Thyroid gland (tissue), 4 donors: ENCODE measurements around the gene CCL21. TPM values are rescaled to one million over a fixed set of nuclear protein-coding genes. Genes with fewer than 3 reads are reported as not detected.
"Not testable (repeated sequence)": the region's sequence is repeated elsewhere in the genome, so short reads cannot be mapped to it uniquely, and the experiment has no call there.

Source experiments
- DNase-seq, 2 donors: peaks; one replicate each; pipeline ENCODE4 v3.0.0-alpha.2; 2019
- H3K27ac ChIP-seq, 3 donors: fragments of 200-600 bp; sonication (generic); 1 replicate in 2 of 3; 2 replicates in 1 of 3; pipeline ENCODE4 v1.5.1; 2016 to 2019; ENCODE audit warnings: mild to moderate bottlenecking in 1 of 3, moderate library complexity in 1 of 3
- H3K27me3 ChIP-seq: fragments of 200-600 bp; sonication (generic); one replicate; pipeline ENCODE4 v1.5.1; 2019
- H3K36me3 ChIP-seq, 2 donors: fragments of 200-600 bp; sonication (generic); one replicate each; pipeline ENCODE4 v1.5.1; 2016 to 2019
- H3K4me1 ChIP-seq, 2 donors: fragments of 200-600 bp; sonication (generic); one replicate each; pipeline ENCODE4 v1.5.1; 2017 to 2019
- H3K4me3 ChIP-seq, 3 donors: fragments of 200-600 bp; sonication (generic); replicated peaks in 1 of 3; 1 replicate in 2 of 3; 2 replicates in 1 of 3; pipeline ENCODE4 v1.5.1; 2016; ENCODE audit warnings: mild to moderate bottlenecking in 1 of 3
- H3K9me3 ChIP-seq: fragments of 200-600 bp; sonication (generic); one replicate; pipeline ENCODE4 v1.5.1; 2017
- POLR2A ChIP-seq, 2 donors: fragments of 450-650 bp; IDR thresholded peaks; one replicate each; pipeline ENCODE4 v1.6.1; 2017; ENCODE audit warnings: antibody characterized with exemption in 2 of 2, mild to moderate bottlenecking in 2 of 2, moderate library complexity in 1 of 2
- WGBS, 2 donors: methylation state at CpG; one replicate each; pipeline ENCODE4 v1.1.5; 2017; 5-methylcytosine and 5-hydroxymethylcytosine counted together
- intact Hi-C: fragments of 100-400 bp; cut with DNase I; formaldehyde crosslinking; loops from one replicate; pipeline ENCODE4 v1.15.1; 2023
- total RNA-seq, 4 donors: library from RNA; depleted of rRNA; stranded (reverse); fragments of >200 nt; gene quantifications; one replicate each; pipeline ENCODE4 v1.2.3, GENCODE V29; 2016
- TF ChIP-seq, protein P1 (sequence below), 6 experiments: fragments of 200-600 bp in 3 of 6; fragments of 450-650 bp in 3 of 6; sonication (generic) in 3 of 6; IDR thresholded peaks; one replicate each; pipeline ENCODE4 v1.5.1; 2016 to 2019; ENCODE audit warnings: antibody characterized with exemption in 6 of 6, mild to moderate bottlenecking in 2 of 6, inconsistent platforms in 1 of 6, moderate library complexity in 1 of 6

Gene CCL21
- total RNA-seq, 4 donors from 2014 or later: 196 to 1,821 (median 617) TPM

DNA sequence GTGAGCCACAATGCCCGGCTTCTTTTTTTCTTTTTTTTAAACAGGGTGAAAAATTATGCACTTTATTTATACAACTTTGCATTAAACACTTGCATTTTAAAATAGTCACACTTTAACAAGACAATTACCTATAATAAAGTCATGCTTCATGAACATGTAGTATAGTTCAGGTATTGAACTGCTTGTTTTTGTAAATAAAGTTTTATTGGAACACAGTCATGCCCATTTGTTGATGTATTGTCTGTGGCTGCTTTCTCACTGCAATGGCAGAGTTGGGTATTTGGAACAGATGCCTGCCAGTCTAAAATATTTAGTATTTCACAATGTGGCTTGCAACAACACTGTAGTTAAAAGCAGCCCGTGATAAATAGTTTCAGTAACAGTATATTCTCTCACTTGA, 32.8 kb upstream of the CCL21 start:
- intact Hi-C loops: no loop called here
- 86 to 94% methylated on average over 2 of the region's 2 CpGs for WGBS, 2 donors
- no peak for TF ChIP-seq POLR2A (IDR thresholded peaks at IDR 0.05)
- TF ChIP-seq, protein P1, sequence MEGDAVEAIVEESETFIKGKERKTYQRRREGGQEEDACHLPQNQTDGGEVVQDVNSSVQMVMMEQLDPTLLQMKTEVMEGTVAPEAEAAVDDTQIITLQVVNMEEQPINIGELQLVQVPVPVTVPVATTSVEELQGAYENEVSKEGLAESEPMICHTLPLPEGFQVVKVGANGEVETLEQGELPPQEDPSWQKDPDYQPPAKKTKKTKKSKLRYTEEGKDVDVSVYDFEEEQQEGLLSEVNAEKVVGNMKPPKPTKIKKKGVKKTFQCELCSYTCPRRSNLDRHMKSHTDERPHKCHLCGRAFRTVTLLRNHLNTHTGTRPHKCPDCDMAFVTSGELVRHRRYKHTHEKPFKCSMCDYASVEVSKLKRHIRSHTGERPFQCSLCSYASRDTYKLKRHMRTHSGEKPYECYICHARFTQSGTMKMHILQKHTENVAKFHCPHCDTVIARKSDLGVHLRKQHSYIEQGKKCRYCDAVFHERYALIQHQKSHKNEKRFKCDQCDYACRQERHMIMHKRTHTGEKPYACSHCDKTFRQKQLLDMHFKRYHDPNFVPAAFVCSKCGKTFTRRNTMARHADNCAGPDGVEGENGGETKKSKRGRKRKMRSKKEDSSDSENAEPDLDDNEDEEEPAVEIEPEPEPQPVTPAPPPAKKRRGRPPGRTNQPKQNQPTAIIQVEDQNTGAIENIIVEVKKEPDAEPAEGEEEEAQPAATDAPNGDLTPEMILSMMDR (IDR thresholded peaks at IDR 0.05): no peak
- no peaks in the 10 kb centered on the region for H3K36me3 ChIP-seq
- no peaks in the 10 kb centered on the region for H3K27me3 ChIP-seq
- H3K27ac ChIP-seq: no peak overlapping the region
- no peak overlapping the region for H3K4me3 ChIP-seq
- no peaks in the 10 kb centered on the region for H3K4me1 ChIP-seq
- DNase-seq: no peak
- no peaks in the 10 kb centered on the region for H3K9me3 ChIP-seq

DNA sequence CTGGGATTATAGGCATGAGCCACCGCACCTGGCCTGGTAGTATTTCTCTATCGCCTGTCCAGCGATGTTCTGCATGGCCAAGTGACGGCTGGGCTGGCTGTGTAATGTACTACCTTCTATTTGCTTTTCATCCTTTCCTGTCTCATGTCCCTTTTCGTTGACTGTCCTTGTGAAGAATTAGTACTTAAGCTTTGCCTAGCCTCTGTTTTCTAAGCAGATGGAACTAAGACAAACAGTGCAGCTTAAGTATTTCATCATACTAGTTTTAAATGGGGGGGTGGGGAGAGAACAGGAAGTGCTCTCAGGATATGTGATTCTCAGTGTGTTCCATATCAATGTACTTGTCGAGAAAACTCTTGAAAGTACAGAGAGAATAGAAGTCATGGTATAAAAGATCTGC, 31.7 kb upstream of the CCL21 start:
- DNase-seq: no peak
- Histone ChIP-seq H3K27ac (no peak overlapping the region), H3K4me1 (no peaks in the 10 kb centered on the region), H3K9me3 (no peaks in the 10 kb centered on the region), H3K4me3 (no peak overlapping the region), H3K36me3 (no peaks in the 10 kb centered on the region), H3K27me3 (no peaks in the 10 kb centered on the region)
- intact Hi-C loops: no loop called here
- TF ChIP-seq POLR2A (IDR thresholded peaks at IDR 0.05): no peak
- TF ChIP-seq, protein P1 (IDR thresholded peaks at IDR 0.05): no peak
- 71 to 75% methylated on average over 6 of the region's 6 CpGs for WGBS, 2 donors

DNA sequence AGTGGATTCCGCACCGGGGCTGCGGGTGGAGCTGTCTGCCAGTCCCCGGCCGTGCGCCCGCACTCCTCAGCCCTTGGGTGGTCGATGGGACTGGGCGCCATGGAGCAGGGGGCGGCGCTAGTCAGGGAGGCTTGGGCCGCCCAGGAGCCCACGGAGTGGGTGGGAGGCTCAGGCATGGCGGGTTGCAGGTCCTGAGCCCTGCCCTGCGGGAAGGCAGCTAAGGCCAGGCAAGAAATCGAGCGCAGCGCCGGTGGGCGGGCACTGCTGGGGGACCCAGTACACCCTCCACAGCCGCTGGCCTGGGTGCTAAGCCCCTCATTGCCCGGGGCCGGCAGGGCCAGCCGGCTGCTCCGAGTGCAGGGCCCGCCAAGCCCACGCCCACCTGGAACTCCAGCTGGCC, 30.2 kb upstream of the CCL21 start:
- H3K4me1 ChIP-seq, DNase-seq, H3K4me3 ChIP-seq, H3K9me3 ChIP-seq, intact Hi-C loops, H3K27me3 ChIP-seq, H3K27ac ChIP-seq, H3K36me3 ChIP-seq: not testable (repeated sequence)
- WGBS, 2 donors: 96% methylated on average over 26 of the region's 27 CpGs; no CpG with 5 or more reads in 1 of the 2 donors

DNA sequence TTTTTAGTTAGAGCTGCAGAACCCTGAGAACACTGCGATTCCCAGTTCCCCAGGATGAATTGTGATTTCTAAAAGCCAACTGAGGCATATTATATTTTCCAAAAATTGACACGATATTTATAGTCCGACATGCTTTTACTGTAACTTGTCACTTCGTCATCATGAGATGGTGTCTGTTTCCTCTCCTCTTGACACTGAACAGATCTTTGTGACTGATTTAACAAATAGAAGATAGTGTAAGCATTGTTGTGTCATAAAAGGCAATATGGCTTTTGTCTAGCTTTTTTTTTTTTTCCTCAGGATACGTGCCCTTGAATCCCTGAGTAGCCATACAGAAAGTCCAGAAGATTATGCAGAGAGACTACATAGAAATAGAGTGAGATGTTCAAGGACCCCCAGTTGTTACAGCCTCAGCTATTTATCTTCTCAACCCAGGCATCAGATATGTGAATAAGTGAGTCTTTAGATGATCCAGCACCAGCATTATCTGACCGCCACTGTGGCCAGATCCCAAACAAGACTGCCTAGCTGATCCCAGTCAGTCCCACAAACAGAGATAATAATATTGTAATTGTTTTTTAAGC, 27.8 kb upstream of the CCL21 start:
- Histone ChIP-seq H3K9me3 (no peaks in the 10 kb centered on the region), H3K36me3 (no peaks in the 10 kb centered on the region), H3K4me3 (no peak overlapping the region), H3K27ac (no peak overlapping the region), H3K27me3 (no peaks in the 10 kb centered on the region), H3K4me1 (no peaks in the 10 kb centered on the region)
- intact Hi-C loops: no loop called here
- TF ChIP-seq, protein P1 (IDR thresholded peaks at IDR 0.05): no peak
- no peak for TF ChIP-seq POLR2A (IDR thresholded peaks at IDR 0.05)
- no peak for DNase-seq
- 56 to 64% methylated on average over 6 of the region's 6 CpGs for WGBS, 2 donors

DNA sequence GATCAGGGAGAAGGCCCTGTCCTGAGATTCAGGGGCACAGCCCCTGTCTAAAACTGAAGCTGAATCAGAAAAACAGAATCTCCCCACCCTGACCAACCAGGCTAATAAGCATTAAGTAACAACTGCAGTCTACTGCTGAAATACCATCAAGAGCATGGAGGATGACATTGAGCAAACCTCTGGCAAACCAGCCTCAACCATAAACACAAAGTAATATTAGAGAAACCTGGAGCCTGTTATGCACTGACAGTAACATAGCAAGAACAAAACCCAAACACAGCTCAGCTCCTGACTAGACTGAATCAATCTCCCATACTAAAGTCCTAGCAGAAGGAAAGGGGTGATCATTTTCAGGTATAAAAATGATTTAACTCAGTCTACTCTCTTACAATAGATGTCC, 24.8 kb upstream of the CCL21 start:
- H3K4me3 ChIP-seq: no peak overlapping the region
- no peak overlapping the region for H3K27ac ChIP-seq
- H3K9me3 ChIP-seq: no peaks in the 10 kb centered on the region
- no peaks in the 10 kb centered on the region for H3K36me3 ChIP-seq
- no peaks in the 10 kb centered on the region for H3K4me1 ChIP-seq
- no peaks in the 10 kb centered on the region for H3K27me3 ChIP-seq
- TF ChIP-seq POLR2A (IDR thresholded peaks at IDR 0.05): no peak
- TF ChIP-seq, protein P1 (IDR thresholded peaks at IDR 0.05): no peak
- no peak for DNase-seq
- intact Hi-C loops: no loop called here

DNA sequence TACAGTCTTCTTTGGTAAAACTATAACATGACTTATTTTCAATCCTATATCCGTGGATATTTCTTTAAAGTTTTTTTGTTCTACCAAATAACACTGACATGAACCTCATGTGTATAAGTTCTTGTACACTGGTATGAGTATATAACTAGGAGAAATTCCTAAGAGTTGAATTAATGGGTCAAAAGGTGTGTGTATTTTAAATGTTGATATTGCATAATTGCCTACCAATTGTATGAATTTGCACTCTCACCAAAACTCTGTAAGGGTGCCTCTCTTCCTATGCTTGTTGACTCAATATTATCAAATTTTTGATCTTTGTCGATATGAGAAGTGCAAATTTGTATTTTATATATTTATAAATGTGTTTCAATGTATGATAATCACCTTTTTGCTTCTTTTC, 22.9 kb upstream of the CCL21 start:
- H3K4me3 ChIP-seq: no peak overlapping the region
- WGBS, 2 donors: 88 to 96% methylated on average over 2 of the region's 2 CpGs
- H3K9me3 ChIP-seq: no peaks in the 10 kb centered on the region
- H3K27ac ChIP-seq: no peak overlapping the region
- H3K4me1 ChIP-seq: no peaks in the 10 kb centered on the region
- intact Hi-C loops: no loop called here
- H3K27me3 ChIP-seq: no peaks in the 10 kb centered on the region
- TF ChIP-seq, protein P1 (IDR thresholded peaks at IDR 0.05): no peak
- TF ChIP-seq POLR2A (IDR thresholded peaks at IDR 0.05): no peak
- DNase-seq: no peak
- no peaks in the 10 kb centered on the region for H3K36me3 ChIP-seq
